HG02623 (cell line): ENCODE measurements around the gene MBD3.
A peak's percentile ranks its signal among the peaks of the same experiment; 100 is the strongest.

Experiments used
- ATAC-seq: cut with Tn5 transposase; IDR thresholded peaks from one replicate; pipeline ENCODE4 v1.9.1; 2021; ENCODE audit warnings: moderate library complexity; ENCODE audit not compliant: unreplicated experiment

The MBD3 gene

DNA sequence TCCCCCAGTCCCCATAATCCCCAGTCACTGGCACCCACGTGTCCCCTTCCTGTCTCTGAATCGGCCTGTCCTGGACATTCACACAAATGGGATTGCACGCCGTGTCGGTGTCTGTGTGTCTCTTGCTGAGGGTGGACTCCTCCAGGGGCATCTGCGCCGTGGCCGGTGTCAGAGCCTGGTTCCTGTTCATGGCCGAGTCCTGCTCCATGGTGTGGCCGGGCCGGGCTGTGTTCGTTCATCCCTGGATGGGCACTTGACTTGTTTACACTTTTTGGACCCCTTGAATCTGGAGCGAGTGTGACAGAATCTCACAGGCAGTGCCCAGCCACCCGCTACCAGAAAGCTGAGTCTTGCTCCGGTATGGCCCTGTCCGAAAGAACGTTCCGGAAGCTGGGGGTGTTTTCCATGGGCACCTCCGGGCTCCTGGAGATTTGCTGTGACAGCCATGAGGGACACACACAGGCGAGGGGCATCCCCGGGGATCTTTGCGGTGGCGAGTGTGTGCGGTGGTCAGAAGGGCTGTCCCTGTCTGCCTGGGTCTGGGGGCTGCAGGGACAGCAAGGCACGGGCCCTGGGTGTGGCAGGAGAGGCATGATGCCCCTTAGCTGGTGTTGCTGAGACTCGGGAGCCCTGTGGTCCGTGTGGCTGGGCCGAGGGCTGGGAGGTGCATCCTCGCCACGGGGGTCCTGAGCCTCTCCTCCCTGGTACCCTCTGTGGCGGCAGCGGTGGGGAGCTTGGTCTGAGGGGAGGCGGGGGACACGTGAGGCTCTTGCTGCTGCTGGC is 18.1 kb downstream of the MBD3 start:
- ATAC-seq: no peak

- no peak for ATAC-seq
These were observed 19.9 kb downstream of the MBD3 start for GRCh38 chr19:1572795-1573194.

DNA sequence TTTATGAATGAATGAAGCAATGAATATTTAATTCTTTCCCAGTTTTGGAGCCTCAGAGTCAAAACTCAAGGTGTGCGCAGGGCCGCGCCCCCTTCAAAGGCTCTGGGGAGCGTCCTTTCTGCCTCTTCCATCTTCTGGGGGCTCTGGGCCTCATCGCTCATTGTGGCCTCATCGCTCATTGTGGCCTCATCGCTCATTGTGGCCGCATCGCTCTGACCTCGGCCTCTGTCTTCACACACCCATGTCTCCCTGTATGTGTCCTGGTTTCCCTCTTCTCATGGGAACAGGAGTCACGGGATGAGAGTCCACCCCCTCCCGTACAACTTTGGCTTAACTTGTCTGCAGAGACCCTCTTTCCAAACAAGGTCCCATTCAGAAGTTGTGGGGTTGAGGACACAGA is 21.3 kb downstream of the MBD3 start:
- no peak for ATAC-seq

DNA sequence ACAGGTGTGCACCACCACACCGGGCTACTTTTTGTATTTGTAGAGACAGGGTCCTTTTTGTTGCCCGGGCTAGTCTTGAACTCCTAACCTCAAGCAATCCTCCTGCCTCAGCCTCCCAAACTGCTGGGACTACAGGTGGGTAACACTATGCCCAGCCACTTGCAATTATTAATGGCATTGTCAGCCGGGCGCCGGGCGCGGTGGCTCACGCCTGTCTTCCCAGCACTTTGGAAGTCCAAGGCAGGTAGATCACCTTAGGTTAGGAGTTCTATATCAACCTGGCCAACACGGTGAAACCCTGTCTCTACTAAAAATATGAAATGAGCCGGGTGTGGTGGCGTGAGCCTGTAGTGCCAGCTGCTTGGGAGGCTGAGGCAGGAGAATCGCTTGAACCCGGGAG is 21.8 kb downstream of the MBD3 start:
- no peak for ATAC-seq

GRCh38 chr19:1569997-1570396 is 22.7 kb downstream of the MBD3 start:
- ATAC-seq: no peak

- ATAC-seq: peak; percentile 51
These were observed 24.2 kb downstream of the MBD3 start, which contains the start of gene MEX3D for GRCh38 chr19:1568320-1569019. MEX3D (minus strand) TSS chr19:1568325; CDS start chr19:1568058, 267 bp downstream.

GRCh38 chr19:1567848-1568227 is 24.8 kb downstream of the MBD3 start:
- ATAC-seq: no peak

DNA sequence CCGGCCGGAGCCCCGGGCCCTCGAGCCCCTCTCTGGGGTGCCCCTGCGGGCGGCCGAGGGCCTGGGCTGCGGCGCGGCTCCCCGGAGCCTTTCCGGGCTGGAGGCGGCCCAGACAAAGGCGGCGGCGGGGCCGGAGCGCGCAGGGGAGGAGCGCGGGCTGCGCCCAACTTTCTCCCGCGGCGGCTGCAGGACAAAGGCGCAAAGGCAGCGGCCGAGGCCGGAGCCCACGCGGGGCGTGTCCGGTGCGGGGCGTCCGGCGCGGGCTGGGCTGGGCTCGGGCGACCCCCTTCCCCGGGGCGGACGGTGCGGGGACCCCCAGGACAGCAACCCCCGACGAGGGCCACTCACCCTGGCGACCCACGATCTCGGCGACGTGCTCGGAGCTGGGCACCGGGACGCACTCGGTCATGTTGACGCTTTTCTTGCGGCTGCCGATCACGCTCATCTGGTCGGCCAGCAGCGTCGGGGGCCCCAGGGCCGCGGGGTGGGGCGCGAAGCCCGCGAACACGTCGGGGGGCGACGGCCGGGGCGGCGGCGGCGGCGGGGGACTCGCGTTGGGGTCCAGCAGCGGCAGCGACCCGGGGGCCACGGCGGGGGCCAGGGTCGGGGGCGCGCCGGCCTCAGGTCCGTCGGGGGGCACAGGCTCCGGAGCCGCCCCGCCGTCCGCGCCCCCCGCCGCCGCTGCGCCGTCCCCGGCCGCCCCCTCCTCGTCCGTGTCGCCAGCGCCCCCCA is 25.4 kb downstream of the MBD3 start:
- no peak for ATAC-seq

- ATAC-seq: no peak
These were observed 26.1 kb downstream of the MBD3 start for GRCh38 chr19:1566392-1567115.

DNA sequence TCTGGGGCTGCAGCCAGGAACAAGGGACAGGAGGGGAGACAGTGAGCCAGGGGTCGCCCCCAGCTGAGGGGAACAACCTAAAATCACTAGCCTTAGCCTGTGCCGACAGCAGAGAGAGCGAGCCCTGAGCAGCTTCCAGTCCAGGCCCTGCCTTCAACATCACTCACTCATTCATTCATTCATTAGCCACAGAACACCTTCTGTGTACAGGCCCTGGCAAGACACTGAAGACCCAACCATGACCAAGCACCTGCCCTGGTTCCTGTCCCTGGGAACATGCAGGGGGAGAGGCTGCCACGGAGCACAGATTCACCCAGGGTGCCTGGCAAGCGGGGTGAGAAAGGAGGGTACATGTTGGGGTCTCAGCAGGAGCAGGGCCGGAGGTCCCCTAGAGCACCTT is 29.4 kb downstream of the MBD3 start:
- no peak for ATAC-seq

DNA sequence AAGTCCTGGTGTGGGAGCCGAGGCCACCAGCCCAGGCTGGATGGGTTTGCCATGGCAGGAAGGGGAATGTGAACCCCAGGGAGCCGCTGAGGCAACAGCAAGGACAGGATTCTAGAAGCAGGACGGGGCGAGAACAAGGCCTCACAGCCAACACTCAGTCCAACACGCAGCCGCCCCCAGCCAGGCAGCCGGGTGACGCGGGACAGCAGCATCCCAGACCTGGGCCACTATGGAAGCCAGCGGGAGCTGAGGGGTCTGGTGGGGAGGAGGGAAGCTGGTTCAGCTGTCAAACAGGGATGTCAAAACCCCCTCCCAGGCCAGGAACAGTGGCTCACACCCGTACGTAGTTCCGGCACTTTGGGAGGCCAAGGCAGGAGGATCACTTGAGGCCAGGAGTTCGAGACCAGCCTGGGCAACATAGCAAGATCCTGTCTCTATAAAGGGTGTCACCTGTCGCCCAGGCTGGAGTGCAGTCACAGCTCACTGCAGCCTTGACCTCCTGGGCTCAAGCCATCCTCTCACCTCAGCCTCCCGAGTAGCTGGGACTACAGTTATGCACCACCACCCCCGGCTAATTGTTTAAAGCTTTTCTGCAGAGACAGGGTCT is 31.3 kb downstream of the MBD3 start:
- no peak for ATAC-seq

DNA sequence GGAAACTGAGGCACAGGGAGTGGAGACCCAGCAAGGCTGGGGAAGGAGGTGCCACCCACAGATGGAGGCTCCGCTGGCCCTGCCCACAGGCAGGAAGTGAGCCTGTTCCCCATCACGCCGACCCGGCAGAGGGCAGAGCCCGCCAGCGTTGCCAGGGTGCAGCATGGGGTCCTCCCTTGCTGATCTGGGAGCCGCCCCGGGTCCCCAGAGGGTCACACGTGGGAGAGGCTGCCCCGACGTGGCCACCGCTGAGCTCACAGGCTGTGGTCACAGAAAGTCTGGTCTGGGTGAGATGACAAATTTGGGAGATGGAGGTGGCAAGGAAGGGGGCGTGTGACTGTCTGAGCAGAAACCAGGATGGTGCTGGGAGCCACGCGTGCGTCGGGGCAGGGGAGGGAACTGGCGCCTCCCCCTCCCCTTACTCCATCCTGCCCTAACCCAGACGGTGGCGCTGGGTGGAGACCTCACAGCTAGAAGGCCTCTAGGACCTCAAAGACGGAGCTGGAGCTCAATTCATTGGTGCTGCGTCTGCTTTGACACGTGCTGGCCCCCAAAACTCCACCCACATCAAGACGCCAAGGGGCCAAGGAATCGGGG is 32.3 kb downstream of the MBD3 start:
- no peak for ATAC-seq

DNA sequence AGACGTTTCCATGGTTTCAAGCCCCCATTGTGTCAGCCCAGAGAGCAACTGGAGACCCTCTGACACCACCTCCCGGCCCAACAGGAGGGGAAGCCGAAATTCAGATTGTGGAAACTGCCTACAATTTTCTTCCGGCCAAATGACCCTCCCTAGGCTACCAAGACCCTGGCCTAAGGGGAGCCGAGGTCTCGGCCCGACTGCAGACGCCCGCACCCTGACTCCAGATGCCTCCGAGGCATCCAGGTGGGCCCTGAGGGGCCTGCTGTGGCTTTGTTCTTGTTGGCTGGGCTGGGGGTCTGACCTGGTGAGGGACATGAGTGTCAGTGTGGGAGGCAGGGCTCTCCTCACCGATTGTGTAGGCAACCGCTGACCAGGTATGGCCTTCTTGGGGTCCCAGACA is 34.1 kb downstream of the MBD3 start:
- no peak for ATAC-seq

- no peak for ATAC-seq
These were observed 36.1 kb downstream of the MBD3 start for GRCh38 chr19:1556390-1557070.

GRCh38 chr19:1555487-1556389 is 36.9 kb downstream of the MBD3 start:
- ATAC-seq: no peak

DNA sequence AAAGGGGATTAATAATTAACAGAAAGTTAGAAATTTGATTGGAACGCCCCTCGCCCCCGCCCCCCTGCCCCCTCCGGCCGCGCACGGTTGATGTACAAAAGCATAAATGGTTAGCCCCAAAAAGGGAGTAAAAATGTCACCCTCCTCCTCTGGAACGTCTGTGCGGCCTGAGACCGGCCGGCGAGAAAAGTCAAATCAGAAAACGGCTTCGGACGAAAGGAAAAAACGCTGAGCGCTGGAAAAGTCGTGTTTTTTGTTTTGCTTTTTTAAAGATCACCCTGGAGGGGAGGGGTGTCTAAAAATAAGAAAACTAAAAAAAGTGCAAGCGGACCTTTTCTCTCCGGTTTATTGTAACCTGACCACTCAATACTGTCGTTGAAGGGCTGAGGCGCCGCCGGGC is 37.7 kb downstream of the MBD3 start:
- ATAC-seq: no peak

DNA sequence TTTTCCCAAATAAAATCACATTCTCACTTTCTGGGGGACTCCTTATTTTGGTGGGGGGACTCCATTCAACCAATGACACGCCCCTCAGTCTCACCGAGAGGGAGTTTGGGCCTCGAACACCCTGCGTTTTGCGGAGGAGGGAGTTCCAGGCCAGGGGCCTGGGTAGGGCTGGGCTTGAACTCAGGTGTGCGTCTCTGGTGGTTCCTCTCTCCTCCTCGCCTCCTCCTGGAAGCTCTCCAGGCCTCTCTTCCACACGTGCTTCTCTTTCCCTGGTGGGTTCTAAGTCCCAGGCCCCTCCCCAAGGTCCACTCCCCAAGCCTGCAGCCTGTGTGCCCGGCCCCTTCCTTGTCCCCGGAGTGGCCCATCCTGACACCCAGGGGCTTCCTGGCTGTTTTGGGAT is 39.2 kb downstream of the MBD3 start:
- ATAC-seq: no peak

DNA sequence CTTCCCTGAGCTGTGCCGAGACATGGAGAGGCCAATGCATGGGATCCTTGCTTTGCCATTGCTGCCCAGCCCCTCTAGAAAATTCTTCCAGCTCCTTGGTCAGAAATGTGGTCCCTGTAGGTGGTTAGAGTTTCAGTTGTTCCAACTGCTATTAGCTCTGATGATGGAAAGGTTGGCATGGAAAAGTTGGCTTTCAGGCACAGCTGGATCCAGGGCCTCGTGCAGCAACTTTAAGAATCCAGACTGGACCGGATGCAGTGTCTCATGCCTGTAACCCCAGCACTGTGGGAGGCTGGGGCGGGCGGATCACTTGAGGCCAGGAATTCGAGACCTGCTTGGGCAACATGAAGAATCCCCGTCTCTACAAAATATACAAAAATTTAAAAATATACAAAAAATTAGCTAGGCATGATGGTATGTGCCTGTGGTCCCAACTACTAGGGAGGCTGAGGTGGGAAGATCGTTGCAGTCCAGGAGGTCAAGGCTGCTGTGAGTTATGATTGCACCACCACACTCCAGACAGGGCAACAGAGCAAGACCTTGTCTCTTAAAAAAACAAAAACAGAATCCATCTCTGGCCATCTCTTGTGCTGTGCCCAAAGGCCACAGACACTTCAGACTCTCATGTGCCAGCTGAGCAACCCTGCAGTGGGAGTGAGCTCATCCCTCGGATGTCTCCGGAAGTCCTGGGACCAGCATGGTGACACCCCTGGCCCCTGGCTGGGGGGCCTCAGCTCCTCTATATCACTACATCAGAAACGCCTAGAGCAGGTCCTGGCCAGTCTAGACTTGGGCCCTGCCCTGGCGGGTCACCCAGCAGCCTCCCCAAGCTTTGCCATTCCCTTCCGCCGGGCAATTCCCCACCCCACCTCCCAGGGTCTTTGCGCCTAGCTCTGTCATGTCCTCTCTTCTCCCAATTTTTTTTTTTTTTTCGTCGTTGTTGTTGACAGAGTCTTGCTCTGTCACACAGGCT is 41.3 kb downstream of the MBD3 start:
- ATAC-seq: no peak
